NCI-H748 (cell line): ENCODE results near the gene CPM.
"Not testable (repeated sequence)": the region's sequence is repeated elsewhere in the genome, so short reads cannot be mapped to it uniquely, and the experiment has no call there.

ENCODE experiments used
- DNase-seq: peaks from one replicate; lab custom pipeline; 2025; ENCODE audit not compliant: unreplicated experiment; lab: John Stamatoyannopoulos, UW

Gene CPM

DNA sequence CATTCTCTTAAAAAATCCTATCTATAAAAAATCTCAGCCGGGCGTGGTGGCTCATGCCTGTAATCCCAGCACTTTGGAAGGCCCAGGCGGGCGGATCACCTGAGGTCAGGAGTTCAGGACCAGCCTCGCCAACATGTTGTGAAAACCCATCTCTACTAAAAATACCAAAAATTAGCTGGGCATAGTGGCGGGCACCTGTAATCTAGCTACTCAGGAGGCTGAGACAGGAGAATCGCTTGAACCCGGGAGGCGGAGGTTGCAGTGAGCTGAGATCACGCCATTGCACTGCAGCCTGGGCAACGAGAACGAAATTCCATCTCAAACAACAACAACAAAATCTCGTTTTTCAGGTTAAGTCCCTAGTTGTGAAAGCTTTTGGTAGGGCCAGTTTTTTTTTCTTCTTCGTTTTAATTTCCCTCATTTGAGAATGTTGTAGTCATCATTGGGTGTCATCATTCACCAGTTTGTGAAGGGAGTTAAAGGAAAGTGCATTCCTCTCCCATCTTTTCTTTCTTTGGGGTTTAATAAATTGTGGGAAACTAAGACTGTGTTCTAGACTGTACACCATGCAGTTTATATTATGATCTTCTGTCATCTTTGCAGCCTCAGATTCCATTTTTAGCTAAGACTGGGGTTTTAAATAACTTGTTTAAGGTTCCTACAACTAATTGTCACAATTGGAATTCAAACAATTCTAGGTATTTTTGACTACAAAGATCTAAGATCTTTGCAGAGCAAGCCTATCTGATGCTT is 101.0 kb downstream of the CPM start:
- DNase-seq: no peak

DNA sequence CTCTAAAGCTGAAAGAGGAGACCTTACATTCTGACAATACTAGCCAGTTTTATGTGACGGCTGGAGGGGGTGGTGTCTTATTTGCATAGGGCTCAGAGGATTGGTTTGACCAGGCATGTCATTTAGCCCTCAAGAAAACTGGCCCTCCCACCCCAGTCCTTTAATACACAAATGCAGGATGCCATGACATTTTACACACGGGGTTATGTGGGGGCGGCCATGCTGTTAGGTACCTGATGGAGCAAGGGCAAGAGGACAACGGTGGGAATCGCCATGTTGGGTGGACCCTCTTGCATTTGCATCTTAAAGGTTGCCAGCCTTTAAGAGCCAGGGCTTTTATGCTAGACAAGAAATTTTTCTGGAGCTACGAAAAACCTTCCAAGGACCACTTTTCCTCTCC is 101.7 kb downstream of the CPM start:
- DNase-seq: no peak

DNA sequence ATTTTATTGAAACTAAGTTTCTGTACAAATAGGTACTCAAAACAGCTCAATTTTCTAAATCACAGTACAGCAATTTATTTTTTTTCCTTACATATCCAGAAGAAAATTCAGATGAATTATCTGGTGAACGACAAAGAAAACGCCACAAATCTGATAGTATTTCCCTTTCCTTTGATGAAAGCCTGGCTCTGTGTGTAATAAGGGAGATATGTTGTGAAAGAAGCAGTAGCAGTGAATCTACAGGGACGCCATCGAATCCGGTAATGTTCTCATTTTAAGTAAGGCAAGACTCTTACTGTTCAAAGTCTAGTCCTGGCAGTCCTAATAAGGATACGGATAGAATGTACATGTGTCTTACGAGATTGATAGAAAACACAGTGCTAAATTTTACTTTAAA is 104.3 kb downstream of the CPM start:
- no peak for DNase-seq

DNA sequence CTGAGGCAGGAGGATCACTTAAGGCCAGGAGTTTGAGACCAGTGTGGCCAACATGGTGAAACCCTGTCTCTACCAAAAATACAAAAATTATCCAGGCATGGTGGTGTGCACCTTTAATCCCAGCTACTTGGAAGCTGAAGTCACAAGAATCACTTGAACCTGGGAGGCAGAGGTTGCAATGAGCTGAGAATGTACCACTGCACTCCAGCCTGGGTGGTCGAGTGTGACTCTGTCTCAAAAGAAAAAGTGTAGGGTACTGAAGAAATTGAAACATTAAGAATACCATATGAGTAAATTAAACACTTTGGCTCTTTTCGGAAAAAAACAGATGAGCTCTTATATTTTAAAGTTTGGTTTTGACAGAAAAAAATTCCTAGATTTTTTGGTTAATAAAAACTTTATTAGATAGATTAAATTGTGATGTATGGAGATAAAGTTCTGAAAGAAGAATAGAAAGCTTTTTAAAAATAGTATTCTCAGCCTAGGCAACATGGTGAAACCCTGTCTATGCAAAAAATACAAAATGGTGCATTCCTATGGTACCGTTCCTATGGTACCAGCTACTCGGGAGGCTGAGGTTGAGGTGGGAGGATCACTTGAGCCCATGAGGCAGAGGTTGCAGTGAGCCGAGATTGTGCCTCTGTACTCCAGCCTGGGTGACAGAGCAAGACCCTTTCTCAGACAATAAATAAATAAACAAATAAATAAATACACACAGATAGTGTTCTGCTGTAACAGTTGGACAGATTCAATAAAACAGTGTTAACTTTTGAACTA is 104.9 kb downstream of the CPM start:
- no peak for DNase-seq

DNA sequence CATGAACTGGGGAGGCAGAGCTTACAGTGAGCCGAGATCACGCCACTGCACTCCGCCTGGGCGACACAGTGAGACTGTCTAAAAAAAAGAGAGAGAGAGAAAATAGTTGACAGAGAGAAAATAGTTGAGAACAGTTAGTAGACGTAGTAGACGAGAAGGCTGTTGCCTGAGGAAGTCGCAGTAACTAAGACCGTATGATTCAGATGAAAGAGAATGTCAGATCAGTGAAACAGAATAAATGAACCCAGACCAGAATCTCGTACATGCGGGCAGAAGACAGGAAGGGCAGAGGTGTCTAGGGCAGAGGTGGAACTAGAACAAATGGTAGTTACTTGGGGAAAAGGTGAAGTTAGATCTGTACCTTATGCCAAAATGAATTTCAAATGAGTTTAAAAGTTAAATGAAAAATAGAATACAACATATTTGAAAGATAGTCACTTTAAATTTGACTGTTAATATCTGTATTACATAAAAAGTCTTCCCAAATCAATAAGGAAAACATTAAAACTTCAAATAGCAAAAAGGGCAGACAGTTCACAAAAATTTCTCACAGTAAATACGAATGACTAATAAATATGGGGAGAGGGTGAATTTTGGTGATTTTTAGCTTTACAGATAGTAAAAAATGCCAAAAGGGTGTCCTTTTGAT is 107.3 kb downstream of the CPM start:
- no peak for DNase-seq

DNA sequence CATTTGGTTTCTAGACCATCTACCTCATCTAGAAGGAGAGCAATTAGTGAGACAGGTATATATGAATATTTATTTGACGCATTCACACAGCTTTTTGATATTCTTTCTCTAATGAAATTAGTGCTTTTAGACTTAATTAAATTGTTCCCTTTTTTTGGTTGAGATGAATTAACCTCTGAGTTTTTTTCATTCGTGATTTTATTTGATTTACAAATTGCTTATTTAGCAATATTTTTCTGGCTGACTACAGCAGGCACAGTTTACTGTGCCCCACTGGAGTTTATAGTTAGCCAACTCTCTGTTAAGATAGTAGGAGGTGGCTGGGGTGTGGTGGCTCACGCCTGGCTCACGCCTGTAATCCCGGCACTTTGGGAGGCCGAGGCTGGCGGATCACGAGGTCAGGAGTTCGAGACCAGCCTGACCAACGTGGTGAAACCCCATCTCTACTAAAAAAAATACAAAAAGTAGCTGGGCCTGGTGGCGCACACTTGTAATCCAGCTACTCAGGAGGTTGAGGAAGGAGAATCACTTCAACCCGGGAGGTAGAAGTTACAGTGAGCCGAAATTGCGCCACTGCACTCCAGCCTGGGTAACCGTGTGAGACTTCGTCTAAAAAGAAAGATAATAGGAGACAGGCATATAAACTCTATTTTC is 108.2 kb downstream of the CPM start:
- no peak for DNase-seq

DNA sequence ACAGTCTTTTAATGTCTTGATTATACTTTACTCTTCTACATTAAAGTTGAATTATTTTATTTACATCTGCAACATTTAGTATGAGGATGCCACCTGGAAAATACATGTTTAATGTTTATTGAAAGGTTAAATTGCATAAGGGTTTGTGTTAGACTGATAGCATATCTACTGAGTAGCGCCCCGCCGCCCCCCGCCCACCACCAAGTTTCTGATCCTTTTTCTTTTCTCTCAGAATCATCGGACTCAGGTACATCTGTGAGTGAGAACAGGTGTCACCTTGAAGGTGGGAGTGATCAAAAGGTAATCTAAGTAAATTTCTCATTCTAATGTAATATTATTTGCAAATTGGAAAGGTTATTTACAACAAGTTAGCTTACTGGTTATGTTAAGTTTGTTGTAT is 108.8 kb downstream of the CPM start:
- no peak for DNase-seq

DNA sequence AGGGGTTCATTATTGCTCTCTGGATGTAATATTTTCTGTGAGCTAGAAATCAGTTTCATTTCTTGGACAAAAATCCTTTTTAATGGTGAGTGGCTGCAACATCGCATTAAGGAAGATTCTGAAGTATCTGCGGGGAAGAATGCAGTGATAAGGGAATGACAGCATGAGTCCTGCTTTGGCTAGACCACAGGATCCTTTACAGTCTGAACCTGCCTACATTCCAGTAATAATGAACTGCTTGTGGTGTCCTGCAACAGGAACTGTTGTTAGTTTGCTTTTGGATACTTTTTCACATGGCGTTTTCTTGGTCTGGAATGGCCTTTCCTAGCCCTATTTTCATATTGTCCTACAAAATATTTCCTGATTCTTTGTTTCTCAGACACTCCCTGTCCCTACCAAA is 109.3 kb downstream of the CPM start:
- no peak for DNase-seq

DNA sequence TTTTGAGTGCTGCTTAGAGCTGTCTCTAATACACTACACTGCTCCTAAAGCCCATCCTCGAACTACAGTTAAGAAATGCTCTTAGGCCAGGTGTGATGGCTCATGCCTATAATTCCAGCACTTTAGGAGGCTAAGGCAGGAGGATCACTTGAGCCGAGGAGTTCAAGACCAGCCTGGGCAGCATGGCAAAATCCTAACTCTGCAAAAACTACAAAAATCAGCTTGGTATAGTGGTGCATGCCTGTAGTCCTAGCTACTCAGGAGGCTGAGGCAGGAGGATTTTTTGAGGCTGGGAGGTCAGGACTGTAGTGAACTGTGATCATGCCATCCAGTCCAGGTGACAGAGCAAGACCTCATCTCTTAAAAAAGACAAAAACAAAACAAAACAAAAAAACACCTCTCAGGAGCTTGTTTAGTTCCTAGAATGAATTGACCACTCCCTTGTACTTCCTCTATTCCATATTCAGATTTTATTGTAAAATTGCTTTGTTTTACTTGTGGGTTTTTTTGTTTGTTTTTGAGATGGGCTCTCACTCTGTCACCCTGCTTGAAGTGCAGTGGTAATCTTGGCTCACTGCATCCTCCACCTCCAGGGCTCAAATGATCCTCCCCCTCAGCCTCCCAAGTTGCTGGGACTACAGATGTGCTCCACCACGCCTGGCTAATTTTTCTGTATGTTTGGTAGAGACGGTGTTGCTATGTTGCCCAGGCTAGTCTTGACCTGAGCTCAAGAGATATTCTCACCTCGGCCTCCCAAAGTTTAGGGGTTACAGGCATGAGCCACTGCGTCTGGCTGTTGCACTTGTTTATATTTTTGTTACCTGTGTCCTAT is 111.4 kb downstream of the CPM start:
- DNase-seq: no peak

DNA sequence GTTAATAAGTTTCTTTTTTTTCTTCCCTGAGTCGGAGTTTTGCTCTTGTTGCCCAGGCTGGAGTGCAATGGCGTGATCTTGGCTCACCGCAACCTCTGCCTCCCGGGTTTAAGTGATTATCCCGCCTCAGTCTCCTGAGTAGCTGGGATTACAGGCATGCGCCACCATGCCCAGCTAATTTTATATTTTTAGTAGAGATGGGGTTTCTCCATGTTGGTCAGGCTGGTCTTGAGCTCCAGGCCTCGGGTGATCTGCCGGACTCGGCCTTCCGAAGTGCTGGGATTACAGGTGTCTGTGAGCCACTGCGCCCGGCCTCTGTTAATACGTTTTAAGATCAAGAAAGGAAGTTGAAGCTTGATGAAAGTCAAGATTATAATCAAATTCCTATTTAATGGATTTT is 113.5 kb downstream of the CPM start:
- not testable (repeated sequence) for DNase-seq

DNA sequence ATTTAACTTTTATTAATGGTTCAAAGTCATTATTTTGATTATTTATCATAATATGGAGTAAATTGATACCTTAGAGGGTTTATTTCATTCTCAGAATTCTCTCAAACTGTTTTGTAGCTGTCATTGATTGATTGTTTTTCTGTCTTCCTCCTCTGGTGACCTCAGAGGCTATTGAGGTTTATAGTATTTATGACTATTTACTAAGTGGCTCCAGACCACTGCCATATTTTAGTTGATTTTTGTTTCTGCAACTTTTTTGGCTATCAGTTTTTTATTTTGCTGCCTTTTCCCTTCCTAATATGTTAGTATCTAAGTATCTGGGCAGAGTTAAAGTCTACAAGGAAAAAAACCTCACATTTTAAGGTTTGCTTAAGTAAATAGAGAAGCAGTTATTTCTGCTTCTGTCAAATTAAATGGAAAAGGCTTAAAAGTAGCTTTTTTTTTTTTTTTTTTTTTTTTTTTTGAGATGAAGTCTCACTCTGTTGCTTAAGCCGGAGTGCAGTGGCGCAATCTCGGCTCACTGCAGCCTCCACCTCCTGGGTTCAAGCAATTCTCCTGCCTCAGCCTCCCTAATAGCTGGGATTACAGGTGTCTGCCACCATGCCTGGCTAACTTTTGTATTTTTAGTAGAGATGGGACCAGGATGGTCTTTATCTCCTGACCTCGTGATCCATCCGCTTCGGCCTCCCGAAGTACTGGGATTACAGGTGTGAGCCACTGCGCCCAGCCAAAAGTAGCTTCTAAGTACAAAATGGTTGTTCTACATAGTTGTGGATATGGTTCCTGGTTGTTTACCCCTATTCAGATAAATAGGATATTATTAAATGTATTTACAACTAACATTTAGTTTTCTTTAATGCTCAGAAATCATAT is 116.8 kb downstream of the CPM start:
- DNase-seq: no peak

DNA sequence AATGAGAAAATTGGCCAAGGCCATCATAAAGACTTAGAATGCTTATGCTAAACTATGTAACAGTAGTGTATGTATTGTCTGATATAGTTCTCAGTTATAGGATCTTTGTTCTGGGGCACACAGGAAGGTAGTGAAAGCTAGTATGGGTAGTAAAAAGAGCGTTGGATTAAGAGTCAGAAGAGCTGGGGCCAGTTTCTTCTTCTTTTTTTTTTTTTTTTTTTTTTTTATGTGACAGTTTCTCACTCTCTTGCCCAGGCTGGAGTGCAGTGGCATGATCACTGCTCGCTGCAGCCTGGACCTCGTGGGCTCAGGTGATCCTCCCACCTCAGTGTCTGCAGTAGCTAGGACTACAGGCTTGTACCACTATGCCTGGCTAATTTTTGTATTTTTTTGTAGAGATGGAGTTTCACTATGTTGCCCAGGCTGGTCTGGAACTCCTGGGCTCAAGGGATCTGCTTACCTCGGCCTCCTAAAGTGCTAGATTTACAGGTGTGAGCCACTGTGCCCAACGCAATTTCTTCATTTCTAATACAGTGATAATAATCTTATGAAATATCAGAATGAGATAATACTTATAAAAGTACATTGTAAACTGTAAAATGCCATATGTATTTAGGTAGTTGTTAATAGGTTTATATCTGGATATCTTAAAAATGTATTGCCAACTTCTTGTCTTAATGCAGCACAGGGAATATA is 117.6 kb downstream of the CPM start:
- no peak for DNase-seq

DNA sequence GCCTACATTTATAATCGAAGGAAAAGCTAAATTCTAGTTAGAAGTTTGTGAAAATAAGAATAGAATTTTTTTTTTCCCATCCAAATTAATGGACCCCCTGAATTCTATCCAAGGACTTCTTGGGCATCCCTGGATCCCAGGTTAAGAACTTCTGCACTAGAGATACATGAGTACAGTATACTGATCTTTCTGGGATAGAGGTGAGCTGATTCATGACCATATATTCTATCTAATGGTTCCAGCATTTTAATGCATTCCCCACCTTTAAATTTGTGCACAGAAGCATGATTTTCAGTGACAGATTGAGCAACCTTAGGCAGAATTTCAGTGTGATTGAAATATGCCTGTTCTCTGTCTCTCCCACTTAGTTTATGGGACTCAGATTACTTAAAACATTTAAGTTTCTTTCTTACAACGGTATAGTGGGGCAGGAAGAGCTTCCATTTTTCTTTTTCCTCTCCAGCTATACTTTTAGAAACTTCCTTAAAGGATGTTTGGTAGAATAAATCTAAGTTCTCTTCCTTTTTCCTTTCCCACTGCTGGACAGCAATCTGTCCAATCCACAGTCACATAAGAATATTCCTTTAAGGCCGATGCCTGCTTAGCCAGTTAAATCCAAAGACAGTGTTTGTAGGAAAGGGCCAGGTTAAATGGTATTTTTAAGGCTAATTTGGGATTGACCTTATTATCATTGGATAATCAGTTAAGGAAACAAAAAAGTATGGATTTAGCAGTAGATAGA is 118.3 kb downstream of the CPM start:
- no peak for DNase-seq

DNA sequence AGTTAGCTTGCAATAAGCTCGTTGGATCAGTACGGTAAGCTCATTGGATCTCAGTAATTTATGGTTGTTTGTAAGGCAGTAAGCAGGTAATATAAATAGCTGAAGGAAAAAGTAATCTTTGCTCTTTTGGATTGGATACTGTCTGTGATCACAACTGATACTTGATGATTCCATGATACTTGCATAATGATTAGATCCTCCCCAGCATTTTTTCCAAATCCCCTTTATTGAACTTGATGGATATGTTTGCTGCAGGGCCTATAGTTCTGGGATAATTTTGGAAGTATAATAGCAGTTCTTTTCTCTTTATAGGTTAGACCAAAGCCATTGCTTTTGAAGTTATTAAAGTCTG is 119.8 kb downstream of the CPM start:
- DNase-seq: no peak

DNA sequence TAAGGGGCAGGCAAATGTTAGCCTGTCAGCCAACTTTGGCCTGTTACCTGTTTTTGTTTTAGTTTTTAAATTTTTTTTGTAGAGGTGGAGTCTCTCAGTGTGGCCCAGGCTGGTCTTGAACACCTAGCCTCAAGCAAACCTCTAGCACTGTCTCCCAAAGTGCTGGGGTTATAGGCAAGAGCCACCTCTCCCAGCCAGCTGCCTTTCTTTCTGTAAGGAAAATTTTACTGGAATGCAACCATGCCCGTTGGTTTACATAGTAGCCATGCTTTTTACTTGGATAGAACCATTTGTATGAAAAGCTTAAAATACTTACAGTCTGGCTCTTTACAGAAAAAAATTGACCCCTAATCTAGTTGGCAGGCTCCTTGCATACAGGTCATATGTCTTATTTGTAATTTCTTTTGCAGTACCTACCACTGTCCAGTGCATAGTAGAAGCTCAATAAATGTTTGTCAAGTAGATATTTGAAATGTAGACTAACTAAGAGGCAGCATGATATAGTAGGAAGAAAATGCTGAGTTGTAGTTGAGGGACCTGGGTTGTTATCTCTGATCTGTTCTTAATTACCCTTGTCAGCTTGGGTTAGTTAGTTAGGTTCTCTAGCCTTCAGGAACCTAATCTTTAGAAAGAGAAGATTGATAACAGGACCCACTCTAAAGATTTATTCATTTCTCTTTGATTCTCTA is 120.3 kb downstream of the CPM start:
- no peak for DNase-seq

DNA sequence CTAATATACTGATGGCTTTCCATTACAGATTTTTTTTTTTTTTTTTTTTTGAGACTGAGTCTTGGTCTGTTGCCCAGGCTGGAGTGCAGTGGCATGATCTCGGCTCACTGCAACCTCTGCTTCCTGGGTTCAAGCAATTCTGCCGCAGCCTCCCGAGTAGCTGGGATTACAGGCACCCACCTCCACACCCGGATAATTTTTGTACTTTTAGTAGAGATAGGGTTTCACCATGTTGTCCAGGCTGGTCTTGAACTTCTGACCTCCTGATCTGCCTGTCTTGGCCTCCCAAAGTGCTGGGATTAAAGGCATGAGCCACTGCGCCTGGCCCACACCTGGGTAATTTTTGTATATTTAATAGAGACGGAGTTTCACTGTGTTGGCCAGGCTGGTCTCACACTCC is 121.4 kb downstream of the CPM start:
- not testable (repeated sequence) for DNase-seq

DNA sequence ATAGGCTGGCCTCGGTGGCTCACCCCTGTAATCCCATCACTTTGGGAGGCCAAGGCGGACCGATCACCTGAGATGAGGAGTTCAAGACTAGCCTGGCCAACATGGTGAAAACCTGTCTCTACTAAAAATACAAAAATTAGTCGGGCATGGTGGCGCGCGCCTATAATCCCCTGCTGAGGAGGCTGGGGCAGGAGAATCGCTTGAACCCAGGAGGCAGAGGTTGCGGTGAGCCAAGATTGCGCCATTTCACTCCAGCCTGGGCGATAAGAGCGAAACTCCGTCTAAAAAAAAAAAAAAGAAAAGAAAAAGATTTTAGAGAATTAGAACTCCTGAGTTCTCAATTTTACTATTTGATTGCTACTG is 123.0 kb downstream of the CPM start:
- not testable (repeated sequence) for DNase-seq
